SK-N-SH (cell line): ENCODE data around the gene TMEM150A. TPM values are rescaled to one million over a fixed set of nuclear protein-coding genes. Genes with fewer than 3 reads are reported as not detected.

ENCODE experiments used
- CTCF ChIA-PET: fragments of 300-600, 350-600 bp; formaldehyde crosslinking; extraction: SDS; loops from one replicate; lab custom pipeline; 2021; lab: Yijun Ruan, JAX
- POLR2A ChIA-PET: fragments of 350-600 bp; sonication (Branson Sonifier 250); formaldehyde crosslinking; extraction: SDS; loops from one replicate; lab custom pipeline; 2020; ENCODE audit warnings: antibody characterized with exemption, inconsistent platforms; lab: Yijun Ruan, JAX
- DNase-seq: peaks from one replicate; pipeline ENCODE4 v3.0.0; 2012
- H2AFZ ChIP-seq: fragments of 200-600 bp; sonication (generic); 2 replicates; pipeline ENCODE4 v1.8.1; 2016; ENCODE audit warnings: antibody characterized with exemption, mild to moderate bottlenecking, low read depth
- H3F3A ChIP-seq: fragments of 200-600 bp; sonication (generic); replicated peaks from 2 replicates; pipeline ENCODE3; 2016; ENCODE audit warnings: antibody characterized with exemption, mild to moderate bottlenecking; ENCODE audit not compliant: insufficient read depth
- H3K27ac ChIP-seq, 2 experiments: fragments of 200-500 bp in 1 of 2; fragments of 200-600 bp in 1 of 2; sonication (Bioruptor generic) in 1 of 2; sonication (generic), shearing (Covaris generic) in 1 of 2; 2 replicates each; pipeline versions ENCODE4 v1.5.1 to v1.6.1; 2014 to 2016; ENCODE audit warnings: low read depth in 2 of 2, inconsistent platforms in 1 of 2, low read length in 1 of 2, mild to moderate bottlenecking in 1 of 2, mixed read lengths in 1 of 2
- H3K27me3 ChIP-seq: fragments of 200-600 bp; sonication (generic), shearing (Covaris generic); 2 replicates; pipeline ENCODE4 v1.6.1; 2016; ENCODE audit warnings: mixed run types; ENCODE audit not compliant: insufficient read depth
- H3K36me3 ChIP-seq, 2 experiments: fragments of 200-500 bp in 1 of 2; fragments of 200-600 bp in 1 of 2; sonication (Bioruptor generic) in 1 of 2; sonication (generic) in 1 of 2; replicated peaks in 1 of 2; 2 replicates each; pipeline versions ENCODE3 to v1.5.1; 2014 to 2016; ENCODE audit warnings: low read length in 1 of 2, mild to moderate bottlenecking in 1 of 2; ENCODE audit not compliant: insufficient read depth in 2 of 2, control insufficient read depth in 1 of 2
- H3K4me1 ChIP-seq, 2 experiments: fragments of 200-500 bp in 1 of 2; fragments of 200-600 bp in 1 of 2; sonication (Bioruptor generic) in 1 of 2; sonication (generic), shearing (Covaris generic) in 1 of 2; 2 replicates each; pipeline versions ENCODE4 v1.5.1 to v1.6.1; 2014 to 2016; ENCODE audit warnings: low read depth in 1 of 2, low read length in 1 of 2, mixed run types in 1 of 2; ENCODE audit not compliant: insufficient read depth in 2 of 2, control insufficient read depth in 1 of 2
- H3K4me2 ChIP-seq: fragments of 200-600 bp; sonication (generic), shearing (Covaris generic); 2 replicates; pipeline ENCODE4 v1.6.1; 2017; ENCODE audit warnings: mixed run types
- H3K4me3 ChIP-seq, 2 experiments: fragments of 200-500 bp in 1 of 2; fragments of 200-600 bp in 1 of 2; sonication (Bioruptor generic) in 1 of 2; sonication (generic), shearing (Covaris generic) in 1 of 2; 2 replicates each; pipeline versions ENCODE4 v1.5.1 to v1.8.1; 2014 to 2016; ENCODE audit warnings: low read depth in 2 of 2, inconsistent platforms in 1 of 2, low read length in 1 of 2, mild to moderate bottlenecking in 1 of 2, mixed read lengths in 1 of 2, moderate library complexity in 1 of 2
- H3K79me2 ChIP-seq: fragments of 200-600 bp; sonication (generic); 2 replicates; pipeline ENCODE4 v1.8.1; 2017; ENCODE audit warnings: mild to moderate bottlenecking; ENCODE audit not compliant: insufficient read depth
- H3K9ac ChIP-seq: fragments of 200-600 bp; sonication (generic); 2 replicates; pipeline ENCODE4 v1.6.1; 2017; ENCODE audit warnings: mixed run types
- H3K9me2 ChIP-seq: fragments of 200-600 bp; sonication (generic); 2 replicates; pipeline ENCODE4 v1.6.1; 2017; ENCODE audit warnings: mixed run types
- H3K9me3 ChIP-seq: fragments of 200-600 bp; sonication (generic); 2 replicates; pipeline ENCODE4 v1.6.1; 2017; ENCODE audit warnings: mixed run types, mild to moderate bottlenecking, moderate library complexity
- H4K20me1 ChIP-seq: fragments of 200-600 bp; sonication (generic); 2 replicates; pipeline ENCODE4 v1.6.1; 2017; ENCODE audit warnings: mild to moderate bottlenecking, mixed run types; ENCODE audit not compliant: insufficient read depth
- CTCF ChIP-seq: fragments of 200-600 bp; sonication (generic); IDR thresholded peaks from 2 replicates; pipeline ENCODE4 v1.6.1; 2017; ENCODE audit warnings: antibody characterized with exemption, mild to moderate bottlenecking, moderate library complexity
- EZH2phosphoT487 ChIP-seq: fragments of 200-600 bp; sonication (generic); IDR thresholded peaks from 2 replicates; pipeline ENCODE4 v1.6.1; 2017; ENCODE audit warnings: low read depth, mixed run types, mild to moderate bottlenecking, antibody characterized with exemption, moderate library complexity, borderline replicate concordance
- FOSL2 ChIP-seq: IDR thresholded peaks from 2 replicates; pipeline ENCODE4 v1.4.0; 2012; ENCODE audit warnings: low read depth, mild to moderate bottlenecking, moderate library complexity, borderline replicate concordance
- FOXM1 ChIP-seq: IDR thresholded peaks from 2 replicates; pipeline ENCODE4 v1.4.0; 2012; ENCODE audit warnings: low read depth, mild to moderate bottlenecking
- JUND ChIP-seq: IDR thresholded peaks from 2 replicates; pipeline ENCODE4 v1.4.0; 2012
- POLR2AphosphoS5 ChIP-seq: IDR thresholded peaks from 2 replicates; pipeline ENCODE4 v1.6.1; 2012; ENCODE audit warnings: low read depth, low read length
- RAD21 ChIP-seq: IDR thresholded peaks from 2 replicates; pipeline ENCODE4 v1.6.1; 2012; ENCODE audit warnings: mild to moderate bottlenecking, low read length
- RXRA ChIP-seq: IDR thresholded peaks from 2 replicates; pipeline ENCODE4 v1.4.0; 2012; ENCODE audit warnings: low read depth, mild to moderate bottlenecking, borderline replicate concordance
- SIN3A ChIP-seq: IDR thresholded peaks from 2 replicates; pipeline ENCODE4 v1.6.1; 2012; ENCODE audit warnings: low read depth, mild to moderate bottlenecking, low read length, moderate library complexity, borderline replicate concordance
- SMC3 ChIP-seq: IDR thresholded peaks from 2 replicates; pipeline ENCODE4 v1.6.1; 2012; ENCODE audit warnings: low read depth, low read length, improper control_type of control experiment
- TCF12 ChIP-seq: IDR thresholded peaks from 2 replicates; pipeline ENCODE4 v1.4.0; 2012
- TEAD4 ChIP-seq: IDR thresholded peaks from 2 replicates; pipeline ENCODE4 v1.4.0; 2012; ENCODE audit warnings: mild to moderate bottlenecking, borderline replicate concordance; ENCODE audit not compliant: insufficient read depth
- USF2 ChIP-seq: fragments of 150-350 bp; IDR thresholded peaks from 2 replicates; pipeline ENCODE4 v1.6.1; 2017; ENCODE audit warnings: antibody characterized with exemption, low read length, low read depth, borderline replicate concordance
- YY1 ChIP-seq: IDR thresholded peaks from 2 replicates; pipeline ENCODE4 v1.4.0; 2012; ENCODE audit warnings: low read depth, mild to moderate bottlenecking
- WGBS: methylation state at CpG from one replicate; pipeline ENCODE4 v1.1.6; 2017; ENCODE audit warnings: low lambda C conversion rate; 5-methylcytosine and 5-hydroxymethylcytosine counted together
- polyA plus RNA-seq, 3 experiments: library from polyadenylated mRNA; depleted of rRNA; stranded (reverse); fragments of >200 nt; gene quantifications; 2 replicates each; pipeline ENCODE4 v1.2.3, GENCODE V29; 2012

The TMEM150A gene
- polyA plus RNA-seq, 1 of the 3 experiments (the other 2 are of a cell fraction), result 20.2 TPM

- H3K4me2 ChIP-seq, result no peak overlapping the region
Measured at GRCh38 chr2:85648619-85649018, 46.1 kb upstream of the TMEM150A start.

GRCh38 chr2:85647823-85648526 lies 45.5 kb upstream of the TMEM150A start:
- POLR2A ChIA-PET, result interaction anchor here (0.6 kb wide), 1 partner anchor 9 kb away, joined by 3 read pairs; no protein-coding TSS in a partner anchor
- peaks cover 28% of the 10 kb centered on the region for H3F3A ChIP-seq
- H3K79me2 ChIP-seq, result peaks cover 3% of the 10 kb centered on the region; the same call in 1 of the 2 replicates
- H3K9ac ChIP-seq, result no peak overlapping the region
- no peak overlapping the region for H3K4me2 ChIP-seq
- no peaks in the 10 kb centered on the region for H3K9me2 ChIP-seq
- no peaks in the 10 kb centered on the region for H4K20me1 ChIP-seq
- CTCF ChIA-PET, result interaction anchor here (0.6 to 7.5 kb wide), 14 partner anchors 8 to 254 kb away, joined by 3 to 62 read pairs (median 4); partner anchors contain the start of gene SFTPB
- no peak for DNase-seq
- no peak overlapping the region for H2AFZ ChIP-seq
- H3K27me3 ChIP-seq, result no peaks in the 10 kb centered on the region
- WGBS, result 95% methylated on average over 10 of the region's 10 CpGs
- H3K36me3 ChIP-seq, result peaks cover 57 to 70% of the 10 kb centered on the region in 2 experiments
- H3K4me1 ChIP-seq, result peaks cover 0 to 12% of the 10 kb centered on the region in 2 experiments; a peak in 1 of 4 replicates
- H3K9me3 ChIP-seq, result no peaks in the 10 kb centered on the region
- H3K27ac ChIP-seq, result peak overlapping the region in 1 of 2 experiments; percentile 54; a peak in 1 of 4 replicates
- no peak overlapping the region for H3K4me3 ChIP-seq
- TF ChIP-seq TCF12, result no peak
- TF ChIP-seq SMC3, result no peak
- TF ChIP-seq SIN3A, result no peak
- no peak for TF ChIP-seq EZH2phosphoT487
- TF ChIP-seq FOXM1, result no peak
- no peak for TF ChIP-seq CTCF
- no peak for TF ChIP-seq POLR2AphosphoS5
- no peak for TF ChIP-seq TEAD4
- TF ChIP-seq RAD21, result no peak
- TF ChIP-seq YY1, result no peak
- TF ChIP-seq FOSL2, result no peak
- TF ChIP-seq USF2, result no peak

More at GRCh38 chr2:85648619-85649018, 46.1 kb upstream of the TMEM150A start:
- H3K9me2 ChIP-seq, result no peaks in the 10 kb centered on the region
- 65% methylated on average over 2 of the region's 2 CpGs for WGBS
- no peaks in the 10 kb centered on the region for H3K27me3 ChIP-seq
- H3F3A ChIP-seq, result peaks cover 28% of the 10 kb centered on the region
- peak; percentile 49 for DNase-seq
- peaks cover 57 to 63% of the 10 kb centered on the region in 2 experiments for H3K36me3 ChIP-seq
- TF ChIP-seq JUND (no peak), EZH2phosphoT487 (no peak), RAD21 (peak; percentile 36), RXRA (no peak), POLR2AphosphoS5 (no peak), YY1 (no peak), SMC3 (peak; percentile 45), CTCF (peak; percentile 66)
- TF ChIP-seq, all 33 proteins: peak for 3
- Histone ChIP-seq H3K9me3 (no peaks in the 10 kb centered on the region), H3K27ac (peak overlapping the region in 1 of 2 experiments; percentile 54; a peak in 2 of 4 replicates), H4K20me1 (no peaks in the 10 kb centered on the region), H3K4me3 (no peak overlapping the region), H3K4me1 (peaks cover 0 to 12% of the 10 kb centered on the region in 2 experiments; a peak in 1 of 4 replicates), H2AFZ (no peak overlapping the region), H3K79me2 (peaks cover 3% of the 10 kb centered on the region; the same call in 1 of the 2 replicates), H3K9ac (no peak overlapping the region)
- CTCF ChIA-PET, result interaction anchor here (0.9 to 7.5 kb wide), 16 partner anchors 8 to 165 kb away, joined by 3 to 62 read pairs (median 4); partner anchors contain the start of gene SFTPB
- POLR2A ChIA-PET, result interaction anchor here (0.6 kb wide), 1 partner anchor 10 kb away, joined by 3 read pairs; no protein-coding TSS in a partner anchor
